ENCODE measurements around the gene STRN4. TPM values are rescaled to one million over a fixed set of nuclear protein-coding genes. Genes with fewer than 3 reads are reported as not detected.
A peak's percentile ranks its signal among the peaks of the same experiment; 100 is the strongest.

The STRN4 gene
- total RNA-seq, 1 donor from 2014 or later: 69.8 TPM

- H3K27ac Mint-ChIP-seq (ENCODE audit: unreplicated experiment): peak overlapping the region; percentile 70
- no peaks in the 10 kb centered on the region for H3K36me3 Mint-ChIP-seq (ENCODE audit: low read depth)
- DNase-seq (ENCODE audit: low spot score): no peak
- peaks cover 24% of the 10 kb centered on the region for H3K4me1 Mint-ChIP-seq (ENCODE audit: low read depth)
- no peak overlapping the region for H3K4me3 Mint-ChIP-seq (ENCODE audit: unreplicated experiment)
- H3K9me3 Mint-ChIP-seq (ENCODE audit: low read depth): no peaks in the 10 kb centered on the region
- no peaks in the 10 kb centered on the region for H3K27me3 Mint-ChIP-seq (ENCODE audit: low read depth)
- TF ChIP-seq, protein P1, sequence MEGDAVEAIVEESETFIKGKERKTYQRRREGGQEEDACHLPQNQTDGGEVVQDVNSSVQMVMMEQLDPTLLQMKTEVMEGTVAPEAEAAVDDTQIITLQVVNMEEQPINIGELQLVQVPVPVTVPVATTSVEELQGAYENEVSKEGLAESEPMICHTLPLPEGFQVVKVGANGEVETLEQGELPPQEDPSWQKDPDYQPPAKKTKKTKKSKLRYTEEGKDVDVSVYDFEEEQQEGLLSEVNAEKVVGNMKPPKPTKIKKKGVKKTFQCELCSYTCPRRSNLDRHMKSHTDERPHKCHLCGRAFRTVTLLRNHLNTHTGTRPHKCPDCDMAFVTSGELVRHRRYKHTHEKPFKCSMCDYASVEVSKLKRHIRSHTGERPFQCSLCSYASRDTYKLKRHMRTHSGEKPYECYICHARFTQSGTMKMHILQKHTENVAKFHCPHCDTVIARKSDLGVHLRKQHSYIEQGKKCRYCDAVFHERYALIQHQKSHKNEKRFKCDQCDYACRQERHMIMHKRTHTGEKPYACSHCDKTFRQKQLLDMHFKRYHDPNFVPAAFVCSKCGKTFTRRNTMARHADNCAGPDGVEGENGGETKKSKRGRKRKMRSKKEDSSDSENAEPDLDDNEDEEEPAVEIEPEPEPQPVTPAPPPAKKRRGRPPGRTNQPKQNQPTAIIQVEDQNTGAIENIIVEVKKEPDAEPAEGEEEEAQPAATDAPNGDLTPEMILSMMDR (IDR thresholded peaks at IDR 0.05): no peak
These were observed 13.0 kb upstream of the STRN4 start for GRCh38 chr19:46759206-46759605.

- H3K27ac Mint-ChIP-seq (ENCODE audit: unreplicated experiment): no peak overlapping the region
- DNase-seq (ENCODE audit: low spot score): no peak
- no peak overlapping the region for H3K4me3 Mint-ChIP-seq (ENCODE audit: unreplicated experiment)
- peaks cover 4% of the 10 kb centered on the region for H3K36me3 Mint-ChIP-seq (ENCODE audit: low read depth)
- peaks cover 23% of the 10 kb centered on the region for H3K4me1 Mint-ChIP-seq (ENCODE audit: low read depth)
- H3K9me3 Mint-ChIP-seq (ENCODE audit: low read depth): no peaks in the 10 kb centered on the region
- TF ChIP-seq, protein P1 (IDR thresholded peaks at IDR 0.05): no peak
- no peaks in the 10 kb centered on the region for H3K27me3 Mint-ChIP-seq (ENCODE audit: low read depth)
These were observed 10.3 kb upstream of the STRN4 start for GRCh38 chr19:46756544-46756888.

DNA sequence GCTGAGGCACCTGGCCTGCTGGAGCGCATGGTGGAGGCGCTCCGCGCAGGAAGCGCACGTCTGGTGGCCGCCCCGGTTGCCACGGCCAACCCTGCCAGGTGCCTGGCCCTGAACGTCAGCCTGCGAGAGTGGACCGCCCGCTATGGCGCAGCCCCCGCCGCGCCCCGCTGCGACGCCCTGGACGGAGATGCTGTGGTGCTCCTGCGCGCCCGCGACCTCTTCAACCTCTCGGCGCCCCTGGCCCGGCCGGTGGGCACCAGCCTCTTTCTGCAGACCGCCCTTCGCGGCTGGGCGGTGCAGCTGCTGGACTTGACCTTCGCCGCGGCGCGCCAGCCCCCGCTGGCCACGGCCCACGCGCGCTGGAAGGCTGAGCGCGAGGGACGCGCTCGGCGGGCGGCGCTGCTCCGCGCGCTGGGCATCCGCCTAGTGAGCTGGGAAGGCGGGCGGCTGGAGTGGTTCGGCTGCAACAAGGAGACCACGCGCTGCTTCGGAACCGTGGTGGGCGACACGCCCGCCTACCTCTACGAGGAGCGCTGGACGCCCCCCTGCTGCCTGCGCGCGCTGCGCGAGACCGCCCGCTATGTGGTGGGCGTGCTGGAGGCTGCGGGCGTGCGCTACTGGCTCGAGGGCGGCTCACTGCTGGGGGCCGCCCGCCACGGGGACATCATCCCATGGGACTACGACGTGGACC lies 9.7 kb upstream of the STRN4 start:
- TF ChIP-seq, protein P1 (IDR thresholded peaks at IDR 0.05): no peak
- Mint-ChIP-seq H3K4me1 (ENCODE audit: low read depth) (peaks cover 19% of the 10 kb centered on the region), H3K36me3 (ENCODE audit: low read depth) (peaks cover 4% of the 10 kb centered on the region), H3K4me3 (ENCODE audit: unreplicated experiment) (no peak overlapping the region), H3K27ac (ENCODE audit: unreplicated experiment) (no peak overlapping the region), H3K27me3 (ENCODE audit: low read depth) (no peaks in the 10 kb centered on the region), H3K9me3 (ENCODE audit: low read depth) (no peaks in the 10 kb centered on the region)
- DNase-seq (ENCODE audit: low spot score): no peak

- TF ChIP-seq, protein P1 (IDR thresholded peaks at IDR 0.05): no peak
- no peak overlapping the region for H3K4me3 Mint-ChIP-seq (ENCODE audit: unreplicated experiment)
- no peak for DNase-seq (ENCODE audit: low spot score)
- peaks cover 4% of the 10 kb centered on the region for H3K36me3 Mint-ChIP-seq (ENCODE audit: low read depth)
- no peaks in the 10 kb centered on the region for H3K9me3 Mint-ChIP-seq (ENCODE audit: low read depth)
- H3K4me1 Mint-ChIP-seq (ENCODE audit: low read depth): peaks cover 15% of the 10 kb centered on the region
- no peaks in the 10 kb centered on the region for H3K27me3 Mint-ChIP-seq (ENCODE audit: low read depth)
- H3K27ac Mint-ChIP-seq (ENCODE audit: unreplicated experiment): peak overlapping the region; percentile 83
These were observed 9.0 kb upstream of the STRN4 start for GRCh38 chr19:46755077-46755852.

DNA sequence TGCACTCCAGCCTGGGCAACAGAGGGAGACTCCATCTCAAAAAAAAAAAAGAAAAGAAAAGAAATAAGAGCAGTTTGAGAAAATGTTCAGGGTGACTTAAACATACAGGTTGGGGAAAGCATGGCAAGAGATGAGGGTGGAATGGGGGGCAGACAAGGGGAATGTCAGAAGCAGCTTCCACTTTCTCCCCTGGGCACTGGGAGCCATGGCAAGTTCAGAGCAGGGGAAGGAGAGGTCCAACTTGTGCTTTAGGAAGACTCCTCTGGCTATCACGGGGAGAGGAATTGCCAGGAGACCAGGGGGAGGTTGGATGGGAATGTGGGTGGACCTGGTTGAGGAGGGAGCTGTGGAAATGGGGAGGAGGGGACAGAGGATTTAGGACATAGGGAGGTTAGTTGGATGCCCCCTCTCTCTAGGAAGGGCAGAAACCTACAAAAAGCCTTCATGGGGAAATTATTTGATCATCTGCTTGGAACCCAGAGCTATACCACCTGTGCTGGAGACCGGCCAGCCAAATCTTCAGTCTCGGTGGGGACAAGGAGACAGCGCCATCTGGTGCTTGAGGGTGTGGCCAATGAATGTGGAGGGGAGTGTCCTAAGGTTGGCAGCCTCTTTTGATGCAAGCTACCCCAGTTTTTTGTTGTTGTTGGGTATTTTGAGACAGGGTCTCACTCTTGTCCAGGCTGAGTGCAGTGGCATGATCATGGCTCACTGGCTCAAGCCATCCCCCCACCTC lies 7.3 kb upstream of the STRN4 start:
- no peak for DNase-seq (ENCODE audit: low spot score)
- TF ChIP-seq, protein P1 (IDR thresholded peaks at IDR 0.05): peak; percentile 72
- no peaks in the 10 kb centered on the region for H3K27me3 Mint-ChIP-seq (ENCODE audit: low read depth)
- no peak overlapping the region for H3K4me3 Mint-ChIP-seq (ENCODE audit: unreplicated experiment)
- no peaks in the 10 kb centered on the region for H3K9me3 Mint-ChIP-seq (ENCODE audit: low read depth)
- H3K36me3 Mint-ChIP-seq (ENCODE audit: low read depth): peaks cover 4% of the 10 kb centered on the region
- peaks cover 7% of the 10 kb centered on the region for H3K4me1 Mint-ChIP-seq (ENCODE audit: low read depth)
- peak overlapping the region; percentile 71 for H3K27ac Mint-ChIP-seq (ENCODE audit: unreplicated experiment)
